Stimulated activated CD8-positive, alpha-beta memory T cell treated with anti-CD3 and anti-CD28 coated beads, Interleukin-12 subunit alpha, Interleukin-12 subunit beta, amount 100 ng/mL, for 1 hour (primary cell): ENCODE results near the gene ASGR2.
"Not testable (repeated sequence)": the region's sequence is repeated elsewhere in the genome, so short reads cannot be mapped to it uniquely, and the experiment has no call there.

ENCODE experiments used
- DNase-seq: peaks from one replicate; pipeline ENCODE4 v3.0.0-alpha.2; 2020; ENCODE audit warnings: low read depth

The ASGR2 gene

DNA sequence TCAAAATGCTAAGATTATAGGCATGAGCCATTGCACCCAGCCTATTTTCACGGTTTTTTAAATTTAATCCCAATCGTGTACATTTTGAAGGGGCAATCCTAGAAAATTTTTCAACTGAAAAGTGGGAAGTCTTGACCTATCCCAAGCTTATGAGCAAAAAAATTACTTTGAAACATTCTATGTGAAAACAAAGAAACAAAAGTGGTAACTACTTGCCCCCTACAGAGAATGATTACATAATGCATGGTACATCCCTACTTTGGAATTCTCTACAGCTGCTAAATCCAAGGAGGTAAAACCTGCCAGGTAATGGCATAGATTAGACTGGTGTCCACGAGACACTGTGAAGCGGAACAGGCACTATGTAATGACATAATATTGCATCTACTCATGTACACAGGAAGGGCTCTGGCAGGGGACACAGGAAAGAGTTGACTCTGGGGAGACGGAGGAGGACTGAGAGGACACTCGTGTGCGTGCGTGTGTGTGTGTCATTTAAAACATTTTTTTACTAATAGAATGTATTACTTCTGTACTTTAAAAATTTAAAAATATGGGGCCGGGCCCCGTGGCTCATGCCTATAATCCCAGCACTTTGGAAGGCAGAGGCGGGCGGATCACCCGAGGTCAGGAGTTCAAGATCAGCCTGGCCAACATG, 15.7 kb downstream of the ASGR2 start:
- DNase-seq: no peak

DNA sequence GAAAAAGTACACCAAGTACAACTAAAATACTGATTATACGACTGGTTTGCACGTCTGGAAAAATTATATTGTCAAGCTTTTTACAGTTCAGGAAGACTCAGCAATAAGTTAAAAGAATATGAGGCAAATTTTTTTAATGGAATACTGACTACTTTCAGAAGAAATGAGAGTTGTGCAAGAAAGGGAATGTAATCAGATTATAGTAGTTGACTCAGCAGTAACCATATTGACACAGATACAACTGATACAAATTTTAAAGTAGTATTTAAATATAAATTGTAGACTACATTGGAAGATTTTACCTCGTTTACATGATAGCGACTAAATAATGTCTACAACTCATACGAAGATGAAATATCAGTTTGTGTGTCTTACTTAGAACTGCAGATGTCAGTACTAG, 16.7 kb downstream of the ASGR2 start:
- no peak for DNase-seq

DNA sequence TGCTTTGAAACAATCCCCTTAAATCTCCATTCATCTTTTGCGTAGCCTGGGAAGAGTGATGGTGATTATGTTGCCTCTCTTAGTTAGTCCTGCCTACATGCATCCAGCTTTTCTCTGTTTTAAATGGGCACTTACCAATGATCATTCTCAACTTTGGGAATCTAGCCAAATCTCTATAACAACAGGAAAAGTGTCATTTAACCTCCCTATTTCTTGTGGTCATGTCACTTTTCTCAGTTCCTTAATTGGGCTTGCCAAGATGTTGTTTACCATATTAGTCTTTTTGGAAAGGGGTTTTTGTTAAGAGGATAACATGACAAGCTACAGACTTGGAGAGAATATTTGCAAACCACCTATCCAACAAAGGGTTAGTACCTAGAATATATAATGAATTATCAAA, 19.0 kb downstream of the ASGR2 start:
- DNase-seq: no peak

DNA sequence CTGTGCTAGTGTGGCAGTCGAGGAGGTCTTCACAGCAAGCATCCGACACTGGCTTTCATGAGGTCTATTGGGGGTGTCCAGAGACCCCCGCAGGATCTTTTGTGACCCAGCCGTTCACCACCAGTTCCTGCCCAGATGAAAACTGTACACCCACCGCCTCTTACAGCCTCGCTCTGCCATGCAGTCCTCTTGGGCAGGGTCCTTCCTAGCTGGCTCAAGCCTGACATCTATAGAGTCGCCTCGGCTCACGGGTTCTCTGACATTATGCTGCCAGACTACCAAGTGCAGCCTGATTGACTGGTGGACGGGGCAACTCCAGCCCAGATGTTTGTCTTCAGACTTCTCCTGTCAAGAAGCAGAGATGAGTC, 20.0 kb downstream of the ASGR2 start:
- no peak for DNase-seq

DNA sequence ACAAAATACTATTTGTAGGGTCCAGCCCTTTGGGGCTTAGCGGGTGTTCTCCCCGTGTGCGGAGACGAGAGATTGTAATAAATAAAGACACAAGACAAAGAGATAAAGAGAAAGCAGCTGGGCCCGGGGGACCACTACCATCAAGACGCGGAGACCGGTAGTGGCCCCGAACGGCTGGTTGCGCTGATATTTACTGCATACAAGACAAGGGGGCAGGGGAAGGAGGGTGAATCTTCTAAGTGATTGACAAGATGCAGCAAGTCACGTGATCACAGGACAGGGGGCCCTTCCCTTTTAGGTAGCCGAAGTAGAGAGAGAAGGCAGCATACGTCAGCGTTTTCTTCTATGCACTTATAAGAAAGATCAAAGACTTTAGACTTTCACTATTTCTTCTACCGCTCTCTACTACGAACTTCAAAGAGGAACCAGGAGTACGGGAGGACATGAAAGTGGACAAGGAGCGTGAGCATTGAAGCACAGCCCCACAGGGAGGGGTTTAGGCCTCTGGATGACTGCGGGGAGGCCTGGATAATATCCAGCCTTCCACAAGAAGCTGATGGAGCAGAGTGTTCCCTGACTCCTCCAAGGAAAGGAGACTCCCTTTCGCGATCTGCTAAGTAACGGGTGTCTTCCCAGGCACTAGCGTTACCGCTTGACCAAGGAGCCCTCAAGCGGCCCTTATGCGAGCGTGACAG, 23.2 kb downstream of the ASGR2 start:
- DNase-seq: not testable (repeated sequence)

DNA sequence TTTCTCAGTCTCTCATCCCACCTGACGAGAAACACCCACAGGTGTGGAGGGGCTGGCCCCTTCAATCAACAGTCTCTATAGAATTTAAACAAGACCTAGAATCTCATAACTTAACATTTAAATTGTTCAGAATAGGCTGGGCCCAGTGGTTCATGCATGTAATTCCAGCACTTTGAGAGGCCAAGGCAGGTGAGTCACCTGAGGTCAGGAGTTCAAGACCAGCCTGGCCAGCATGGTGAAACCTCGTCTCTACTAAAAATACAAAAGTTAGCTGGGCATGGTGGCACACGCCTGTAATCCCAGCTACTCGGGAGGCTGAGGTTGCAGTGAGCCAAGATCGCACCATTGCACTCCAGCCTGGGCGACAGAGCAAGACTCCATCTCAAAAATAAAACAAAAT, 25.1 kb downstream of the ASGR2 start:
- not testable (repeated sequence) for DNase-seq

DNA sequence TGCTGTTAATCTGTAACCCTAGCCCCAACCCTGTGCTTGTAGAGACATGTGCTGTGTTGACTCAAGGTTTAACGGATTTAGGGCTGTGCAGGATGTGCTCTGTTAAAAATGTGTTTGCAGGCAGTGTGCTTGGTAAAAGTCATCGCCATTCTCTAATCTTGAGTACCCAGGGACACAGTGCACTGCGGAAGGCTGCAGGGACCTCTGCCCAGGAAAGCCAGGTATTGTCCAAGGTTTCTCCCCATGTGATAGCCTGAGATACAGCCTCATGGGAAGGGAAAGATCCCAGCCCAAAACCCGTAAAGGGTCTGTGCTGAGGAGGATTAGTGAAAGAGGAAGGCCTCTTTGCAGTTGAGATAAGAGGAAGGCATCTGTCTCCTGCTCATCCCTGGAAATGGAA, 26.2 kb downstream of the ASGR2 start:
- not testable (repeated sequence) for DNase-seq

DNA sequence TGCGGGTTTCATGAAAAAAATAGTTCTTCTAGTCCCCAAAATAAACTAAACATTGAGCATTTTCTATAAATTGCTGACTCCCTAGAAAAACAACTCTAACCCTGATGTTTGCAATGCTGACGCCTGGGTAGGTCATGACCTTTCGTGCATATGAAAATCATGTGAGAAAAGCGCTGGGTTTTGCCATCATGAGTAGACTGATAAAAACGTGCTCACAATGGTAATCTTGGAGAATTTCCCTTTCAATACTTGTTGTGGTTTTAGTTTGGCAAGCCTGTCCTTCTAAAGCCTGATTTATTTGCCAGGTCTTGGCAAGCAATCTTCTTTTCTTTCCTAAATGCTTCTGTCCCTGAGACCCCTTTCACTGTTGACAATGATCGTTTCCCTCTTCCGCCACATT, 30.5 kb downstream of the ASGR2 start:
- no peak for DNase-seq

DNA sequence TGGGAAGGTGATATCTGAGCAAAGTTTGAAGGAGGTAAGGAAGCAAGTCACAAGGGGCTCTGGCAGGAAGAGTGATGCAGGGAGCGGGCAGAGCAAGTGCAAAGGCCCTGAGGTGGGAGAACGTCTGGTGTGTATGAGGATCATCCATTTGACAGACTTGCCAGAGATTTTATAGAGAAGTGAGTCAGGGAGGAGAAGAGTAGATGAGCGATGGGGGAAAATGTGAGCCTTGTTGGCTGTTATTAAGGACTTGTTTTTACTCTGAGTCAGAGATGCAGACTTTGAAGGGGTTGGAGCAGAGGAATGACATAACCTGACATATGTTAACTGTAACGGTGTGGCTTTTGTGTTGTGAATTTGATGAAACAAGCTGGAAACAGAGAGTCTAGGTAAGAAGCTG, 31.0 kb downstream of the ASGR2 start:
- DNase-seq: no peak

DNA sequence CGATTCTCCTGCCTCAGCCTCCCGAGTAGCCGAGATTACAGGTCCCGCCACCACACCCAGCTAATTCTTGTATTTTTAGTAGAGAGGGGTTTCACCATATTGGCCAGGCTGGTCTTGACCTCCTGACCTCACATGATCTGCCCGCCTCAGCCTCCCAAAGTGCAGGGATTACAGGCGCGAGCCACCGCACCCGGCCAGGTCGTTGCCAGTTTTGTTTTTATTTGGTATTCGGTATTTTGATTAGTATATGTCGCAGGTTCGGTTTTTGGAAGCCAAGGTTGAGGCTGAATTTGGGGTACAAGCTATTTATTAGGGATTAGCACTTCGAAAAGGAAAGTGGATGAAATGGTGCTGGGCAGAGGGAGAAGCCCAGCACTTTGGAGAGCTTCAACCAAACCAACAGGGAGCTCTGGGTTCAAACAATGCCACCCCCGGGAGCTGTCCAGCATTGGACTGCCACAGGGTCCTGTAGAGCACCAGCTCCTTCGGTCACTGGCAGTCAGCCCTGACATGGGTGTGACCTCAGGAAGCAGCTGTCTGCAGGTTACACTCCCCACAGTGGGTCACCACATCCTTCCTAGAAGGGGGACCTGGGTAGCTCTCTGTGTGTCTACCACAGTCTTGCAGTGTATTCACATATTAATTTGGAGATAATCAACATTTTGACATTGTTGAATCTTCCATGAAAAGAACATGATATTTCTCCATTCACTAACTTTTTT, 33.1 kb downstream of the ASGR2 start:
- peak; percentile 12 for DNase-seq

DNA sequence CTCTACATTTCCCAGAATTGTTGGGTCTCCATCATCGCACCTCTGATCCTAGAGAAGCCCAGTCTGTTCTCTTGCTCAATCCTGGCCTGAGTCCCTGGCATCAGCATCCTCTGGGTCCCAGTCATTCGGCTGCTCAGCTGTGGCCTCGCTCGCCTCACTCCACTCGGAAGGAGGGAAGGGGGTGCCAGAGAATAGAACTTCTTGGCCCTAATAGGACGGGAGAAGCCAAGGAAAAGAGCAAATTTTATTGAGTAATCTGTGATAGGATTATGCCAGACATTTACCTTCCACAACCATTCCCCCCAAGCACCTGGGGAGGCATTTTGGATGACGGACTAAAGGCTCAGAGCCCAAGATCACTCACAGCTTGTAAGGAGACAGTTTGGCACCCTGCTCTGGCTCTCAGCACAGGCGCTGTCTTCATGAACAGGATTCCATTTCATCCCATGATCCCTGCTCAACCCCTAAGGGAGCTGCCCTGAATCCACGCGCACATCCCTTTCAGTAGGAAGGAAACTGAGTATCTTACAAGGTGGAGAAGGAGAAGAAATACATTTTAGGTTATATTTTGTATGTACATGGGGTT, 34.1 kb downstream of the ASGR2 start:
- DNase-seq: no peak

DNA sequence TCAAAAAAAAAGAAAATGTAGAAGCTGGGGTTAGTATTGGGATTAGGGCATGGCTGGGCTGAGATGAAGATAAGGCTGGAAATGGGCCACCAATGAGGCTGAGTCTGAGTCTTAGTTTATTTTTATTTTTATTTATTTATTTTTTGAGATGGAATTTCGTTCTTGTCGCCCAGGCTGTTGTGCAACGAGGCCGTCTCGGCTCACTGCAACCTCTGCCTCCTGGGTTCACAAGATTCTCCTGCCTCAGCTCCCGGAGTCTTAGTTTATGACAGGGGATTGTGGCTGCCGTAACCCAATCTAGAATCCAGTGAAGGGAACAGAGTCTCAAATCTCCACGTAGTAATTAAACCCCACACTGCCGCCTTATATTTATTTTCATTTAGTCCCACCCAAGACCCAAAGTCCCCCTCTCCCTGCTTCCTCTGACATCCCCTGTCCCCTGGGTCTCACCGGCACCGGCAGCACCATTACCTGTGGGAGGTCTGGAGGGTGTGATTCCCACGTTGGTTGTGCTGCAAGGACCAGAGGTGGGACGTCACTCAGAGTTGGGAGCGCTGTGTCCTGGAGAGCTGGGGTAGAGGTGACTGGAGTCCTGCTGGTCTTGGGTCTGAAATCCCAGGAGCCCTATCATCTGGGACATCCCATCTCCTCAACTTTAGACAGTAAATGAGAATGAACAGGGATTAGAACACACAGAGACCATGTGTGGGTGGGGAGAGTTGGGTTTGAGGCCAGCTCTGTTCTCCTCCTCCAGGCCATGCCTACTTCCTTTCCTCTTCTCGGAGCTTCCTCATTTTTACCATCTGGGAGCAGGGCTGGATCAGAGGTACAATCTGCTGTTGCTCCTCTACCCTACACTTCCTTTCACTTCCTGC, 34.8 kb downstream of the ASGR2 start, which contains the start of gene CLEC10A:
Gene CLEC10A, minus strand, starts transcription at position 671 of the 875 bp plus-strand sequence. CDS start 1,439 bp downstream, outside the sequence.
- no peak for DNase-seq

DNA sequence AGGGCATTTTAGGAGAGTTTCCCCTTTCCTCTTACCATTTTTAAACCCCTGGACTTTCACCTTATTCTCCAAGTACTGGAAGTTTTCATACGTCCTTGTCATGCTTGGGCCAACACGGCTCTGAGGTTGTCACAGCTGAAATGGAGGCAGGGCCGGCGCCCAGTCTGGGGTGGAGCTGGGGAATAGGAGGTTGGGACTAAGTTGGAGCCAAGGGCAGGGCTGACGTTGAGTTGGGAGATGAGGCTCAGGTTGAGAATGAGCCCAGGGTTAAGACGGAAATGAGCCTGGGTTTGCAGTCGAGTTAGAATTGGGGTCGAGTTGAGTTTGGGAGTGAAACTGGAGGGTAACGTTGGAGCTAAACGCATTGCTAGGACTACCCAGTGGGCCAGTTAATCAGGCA, 35.9 kb downstream of the ASGR2 start:
- DNase-seq: no peak

DNA sequence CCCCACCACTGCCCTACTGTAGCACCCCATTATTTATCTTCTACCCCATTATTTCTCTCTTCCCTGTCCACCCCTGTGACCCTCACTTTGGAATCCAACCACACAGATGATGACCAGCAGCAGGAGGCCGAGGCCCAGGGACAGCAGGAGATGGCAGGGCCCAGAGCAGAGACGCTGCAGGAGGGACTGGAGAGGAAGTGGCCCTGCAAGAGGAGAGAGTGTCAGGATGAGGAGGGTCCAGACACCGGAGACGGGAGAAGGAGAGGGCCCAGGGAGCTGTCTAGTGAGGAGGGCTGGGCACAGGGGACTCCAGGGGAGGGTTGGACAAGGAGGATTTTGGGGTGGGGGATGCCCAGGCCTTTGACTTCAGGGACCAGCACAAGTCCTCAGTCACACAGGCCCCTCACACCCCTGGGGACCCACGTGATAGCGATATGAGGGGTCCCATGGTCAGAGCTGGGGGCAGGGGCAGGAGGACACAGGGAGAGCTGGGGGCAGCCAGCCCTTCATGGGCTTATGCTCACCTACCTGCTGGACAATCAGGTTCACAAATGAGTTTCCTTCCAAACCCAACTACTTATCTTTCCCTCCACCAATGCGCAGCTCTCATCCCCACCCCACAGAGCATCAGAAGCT, 36.6 kb downstream of the ASGR2 start:
- DNase-seq: no peak

DNA sequence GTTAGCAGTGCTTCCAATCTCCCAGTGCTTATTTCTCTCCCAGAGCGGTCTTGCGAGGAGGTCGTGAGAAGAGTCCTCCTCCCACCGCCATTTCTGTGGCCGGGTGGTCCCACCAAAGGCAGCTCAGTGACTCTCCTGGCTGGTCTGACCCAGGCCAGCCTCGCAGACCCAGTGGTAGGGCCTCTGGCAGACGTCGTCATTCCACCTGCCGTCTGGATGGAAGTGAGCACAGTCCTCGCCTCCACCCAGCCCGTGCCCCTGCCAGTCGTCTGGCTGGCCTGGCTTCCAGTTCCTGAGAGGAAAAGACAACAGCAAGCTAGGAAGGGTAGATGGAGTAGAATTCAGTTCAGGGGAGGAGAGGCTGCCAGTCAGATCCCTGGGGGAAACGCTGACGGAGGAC, 39.7 kb downstream of the ASGR2 start:
- DNase-seq: no peak

DNA sequence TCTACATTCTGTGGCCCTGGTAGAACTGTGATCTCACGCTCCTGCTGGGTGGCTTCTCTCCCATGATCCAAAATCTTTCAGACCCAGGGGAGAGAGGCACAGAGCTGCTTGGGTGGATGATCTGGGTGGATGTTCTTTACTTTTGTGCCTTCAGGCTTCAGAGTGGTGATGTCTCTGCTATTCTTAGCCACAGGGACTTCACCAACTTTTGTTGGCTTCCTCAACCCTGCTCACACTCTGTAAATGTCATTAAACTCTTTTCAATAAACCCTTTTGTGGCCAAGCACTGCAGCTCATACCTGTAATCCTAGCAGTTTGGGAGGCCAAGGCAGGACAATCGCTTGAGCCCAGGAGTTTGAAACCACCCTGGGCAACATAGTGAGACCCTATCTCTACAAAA, 42.2 kb downstream of the ASGR2 start:
- no peak for DNase-seq

DNA sequence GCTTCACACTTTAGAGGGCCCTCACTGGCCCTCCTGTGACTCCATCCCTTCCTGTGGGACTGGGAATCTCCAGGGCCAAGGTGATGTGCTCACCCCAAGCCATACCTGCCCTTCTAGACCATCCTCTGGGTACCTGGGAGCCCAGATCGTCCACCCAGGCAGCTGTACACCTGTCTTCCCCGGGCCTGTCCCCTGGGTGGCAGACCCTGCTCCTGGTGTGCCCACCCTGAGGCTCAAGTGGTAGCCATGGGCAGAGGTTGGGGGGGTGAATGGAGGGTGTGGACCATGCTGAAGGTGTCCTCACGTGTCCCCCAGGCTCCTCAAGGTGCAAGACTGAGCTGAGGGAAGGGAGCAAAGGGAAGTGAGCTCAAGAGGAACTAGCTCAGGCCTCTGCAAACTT, 43.9 kb downstream of the ASGR2 start:
- no peak for DNase-seq

DNA sequence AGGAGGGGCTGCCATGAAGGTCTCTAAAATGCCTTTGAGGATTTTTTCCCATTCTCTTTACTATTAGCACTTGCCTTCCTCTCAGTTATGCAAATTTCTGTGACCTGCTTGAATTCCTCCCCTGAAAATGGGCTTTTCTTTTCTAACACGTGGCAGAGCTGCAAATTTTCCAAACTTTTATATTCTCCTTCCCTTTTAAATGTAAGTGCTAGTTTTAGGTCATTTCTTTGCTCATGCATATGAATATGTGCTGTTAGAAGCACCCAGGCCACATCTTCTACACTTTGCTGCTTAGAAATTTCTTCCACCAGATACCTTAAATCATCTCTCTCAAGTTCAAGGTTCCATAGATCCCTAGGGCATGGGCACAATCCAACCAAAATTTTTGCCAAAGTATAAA, 46.4 kb downstream of the ASGR2 start:
- no peak for DNase-seq

DNA sequence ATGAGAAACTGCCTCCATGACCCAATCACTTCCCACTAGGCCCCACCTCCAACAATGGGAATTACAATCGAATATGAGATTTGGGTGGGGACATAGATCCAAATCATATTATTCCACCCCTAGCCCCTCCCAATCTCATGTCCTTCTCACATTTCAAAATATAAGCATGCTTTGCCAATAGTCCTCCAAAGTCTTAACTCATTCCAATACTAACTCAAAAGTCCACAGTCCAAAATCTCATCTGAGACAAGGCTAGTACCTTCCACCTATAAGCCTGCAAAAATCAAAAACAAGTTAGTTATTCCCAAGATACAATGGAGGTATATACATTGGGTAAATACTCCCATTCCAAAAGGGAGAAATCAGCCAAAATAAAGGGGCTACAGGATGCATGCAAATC, 47.4 kb downstream of the ASGR2 start:
- no peak for DNase-seq

DNA sequence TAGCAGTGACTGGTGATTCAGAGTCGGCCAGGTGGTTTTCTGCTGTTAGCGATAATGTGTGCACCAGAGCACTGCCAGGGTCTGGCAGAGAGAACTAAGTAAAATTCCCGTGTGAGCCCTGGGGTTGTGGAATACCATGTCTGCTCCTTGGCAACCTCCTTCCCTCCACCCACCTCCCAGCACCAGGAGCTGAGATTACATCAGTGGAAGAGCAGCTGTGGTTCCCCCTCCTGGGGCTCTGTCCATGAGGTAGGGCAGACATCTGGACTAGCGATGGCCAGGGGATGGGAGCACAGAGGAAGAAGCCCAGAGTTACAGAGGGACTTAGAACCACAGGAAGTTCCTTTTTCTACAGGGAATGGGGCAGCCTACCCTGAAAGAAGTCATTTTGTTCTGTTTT, 50.4 kb downstream of the ASGR2 start:
- DNase-seq: no peak

DNA sequence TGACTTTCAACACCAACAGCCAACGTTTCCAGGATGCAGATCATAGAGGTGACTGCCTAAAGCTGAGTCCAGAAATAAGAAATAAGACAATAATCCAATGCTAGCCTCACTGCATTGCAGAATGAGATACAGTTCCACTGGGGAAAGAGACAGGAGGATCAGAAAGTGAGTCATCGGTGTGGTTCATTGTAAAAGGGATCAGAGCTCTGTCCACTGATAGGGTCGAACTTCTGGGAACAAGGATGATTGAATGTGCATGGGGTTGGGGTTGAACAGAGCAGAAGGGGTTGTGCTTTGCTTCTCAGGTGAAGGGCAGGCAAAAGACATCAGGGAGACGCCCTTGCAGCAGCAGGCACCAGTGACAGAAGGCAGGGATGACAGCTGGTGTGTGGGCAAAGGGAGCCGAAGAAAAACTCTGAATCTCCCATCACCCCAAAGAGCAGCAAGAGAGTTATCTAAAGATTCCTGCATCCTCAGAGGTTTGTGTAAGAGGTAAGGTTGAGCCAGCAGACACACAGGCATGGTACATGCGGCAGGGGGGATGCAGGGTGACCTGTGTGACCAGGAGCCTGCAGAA, 51.0 kb downstream of the ASGR2 start:
- DNase-seq: no peak
